ENCODE measurements around the gene PLA2G15. TPM values are rescaled to one million over a fixed set of nuclear protein-coding genes. Genes with fewer than 3 reads are reported as not detected.

PLA2G15 gene
- total RNA-seq, 6 experiments from 2014 or later, result 40.1 to 47.4 (median 44.4) TPM

GRCh38 chr16:68242085-68242484 is 3.1 kb upstream of the PLA2G15 start:
- Mint-ChIP-seq H3K27me3 (ENCODE audit: insufficient read depth) (no peaks in the 10 kb centered on the region; the same call in 1 of the 2 replicates), H3K4me3 (no peak overlapping the region), H3K9me3 (no peaks in the 10 kb centered on the region), H3K36me3 (ENCODE audit: low read depth) (no peaks in the 10 kb centered on the region), H3K4me1 (ENCODE audit: low read depth) (peaks cover 34% of the 10 kb centered on the region), H3K27ac (no peak overlapping the region)
- DNase-seq, result no peak
- TF ChIP-seq CTCF (IDR thresholded peaks at IDR 0.05), result no peak

GRCh38 chr16:68242926-68243858 is 2.0 kb upstream of the PLA2G15 start:
- DNase-seq, result no peak
- Mint-ChIP-seq H3K27me3 (ENCODE audit: insufficient read depth) (no peaks in the 10 kb centered on the region; the same call in 1 of the 2 replicates), H3K4me1 (ENCODE audit: low read depth) (peaks cover 34% of the 10 kb centered on the region), H3K4me3 (peak overlapping the region; percentile 95), H3K36me3 (ENCODE audit: low read depth) (no peaks in the 10 kb centered on the region; the same call in 1 of the 2 replicates), H3K27ac (no peak overlapping the region), H3K9me3 (no peaks in the 10 kb centered on the region)
- no peak for TF ChIP-seq CTCF (IDR thresholded peaks at IDR 0.05)

GRCh38 chr16:68244481-68244902 is 681 bp upstream of the PLA2G15 start:
- peak overlapping the region; percentile 95 for H3K4me3 Mint-ChIP-seq
- no peak for DNase-seq
- H3K9me3 Mint-ChIP-seq, result no peaks in the 10 kb centered on the region
- H3K27ac Mint-ChIP-seq, result peak overlapping the region; percentile 85
- peaks cover 2% of the 10 kb centered on the region; the same call in 1 of the 2 replicates for H3K36me3 Mint-ChIP-seq (ENCODE audit: low read depth)
- TF ChIP-seq CTCF (IDR thresholded peaks at IDR 0.05), result no peak
- peaks cover 34% of the 10 kb centered on the region for H3K4me1 Mint-ChIP-seq (ENCODE audit: low read depth)
- no peaks in the 10 kb centered on the region; the same call in 1 of the 2 replicates for H3K27me3 Mint-ChIP-seq (ENCODE audit: insufficient read depth)

- Mint-ChIP-seq H3K27me3 (ENCODE audit: insufficient read depth) (no peaks in the 10 kb centered on the region; the same call in 1 of the 2 replicates), H3K27ac (0 out of 2 replicates have a peak overlapping the region, but pooled peaks have one; percentile 14), H3K4me3 (peak overlapping the region; percentile 95)
Observed at GRCh38 chr16:68246121-68246520, 948 bp downstream of the PLA2G15 start.

GRCh38 chr16:68246666-68247065 is 1.5 kb downstream of the PLA2G15 start:
- DNase-seq, result no peak
- Mint-ChIP-seq H3K27ac (no peak overlapping the region), H3K4me1 (ENCODE audit: low read depth) (peaks cover 34% of the 10 kb centered on the region), H3K27me3 (ENCODE audit: insufficient read depth) (no peaks in the 10 kb centered on the region; the same call in 1 of the 2 replicates), H3K4me3 (peak overlapping the region; percentile 95), H3K9me3 (no peaks in the 10 kb centered on the region), H3K36me3 (ENCODE audit: low read depth) (peaks cover 8% of the 10 kb centered on the region; the same call in 1 of the 2 replicates)
- no peak for TF ChIP-seq CTCF (IDR thresholded peaks at IDR 0.05)

More at GRCh38 chr16:68246121-68246520, 948 bp downstream of the PLA2G15 start:
- H3K4me1 Mint-ChIP-seq (ENCODE audit: low read depth), result peaks cover 34% of the 10 kb centered on the region
- no peak for TF ChIP-seq CTCF (IDR thresholded peaks at IDR 0.05)
- H3K36me3 Mint-ChIP-seq (ENCODE audit: low read depth), result peaks cover 8% of the 10 kb centered on the region; the same call in 1 of the 2 replicates
- H3K9me3 Mint-ChIP-seq, result no peaks in the 10 kb centered on the region
- no peak for DNase-seq

Measured in HFFc6 (cell line).